HG02970 (cell line): ENCODE measurements around the gene FXYD6.

ENCODE experiments used
- ATAC-seq: cut with Tn5 transposase; IDR thresholded peaks from one replicate; pipeline ENCODE4 v1.9.1; 2021; ENCODE audit warnings: mild to moderate bottlenecking, moderate library complexity, moderate number of reproducible peaks; ENCODE audit not compliant: unreplicated experiment, low FRiP score

Gene FXYD6

DNA sequence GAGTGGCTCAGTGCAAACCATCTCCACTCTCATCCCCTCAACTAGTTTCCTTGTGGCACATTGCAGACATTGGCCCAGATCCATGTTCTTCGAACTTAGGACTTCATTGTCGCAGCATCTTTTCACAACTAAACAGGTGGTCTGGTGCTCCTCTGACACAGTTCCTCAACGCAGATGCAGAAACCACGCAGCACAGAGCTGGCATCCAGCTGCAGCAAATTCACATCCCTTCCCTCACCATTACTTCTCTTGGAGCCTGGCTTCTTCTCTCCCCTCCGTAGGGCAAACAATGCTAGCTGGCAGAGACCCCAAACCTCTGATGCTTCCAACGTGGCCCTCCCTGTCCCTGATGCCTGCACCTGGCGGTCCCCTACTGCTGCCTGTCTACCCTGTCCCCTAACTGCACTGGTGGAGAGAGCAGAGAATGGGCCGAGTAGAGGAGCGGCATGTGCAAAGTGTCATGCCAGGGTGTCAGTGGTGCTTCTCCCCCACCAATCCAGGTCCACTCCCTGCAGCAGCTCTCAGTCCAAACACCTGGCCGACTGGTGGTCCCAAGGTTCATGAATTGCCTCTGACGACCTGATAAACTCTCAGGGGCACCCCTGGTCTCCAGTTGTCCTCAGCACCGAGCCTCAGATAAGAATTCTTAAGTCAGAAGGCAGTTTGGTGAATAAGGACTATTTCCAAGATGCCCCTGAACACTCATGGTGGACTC lies 34.6 kb upstream of the FXYD6 start:
- ATAC-seq, result no peak

DNA sequence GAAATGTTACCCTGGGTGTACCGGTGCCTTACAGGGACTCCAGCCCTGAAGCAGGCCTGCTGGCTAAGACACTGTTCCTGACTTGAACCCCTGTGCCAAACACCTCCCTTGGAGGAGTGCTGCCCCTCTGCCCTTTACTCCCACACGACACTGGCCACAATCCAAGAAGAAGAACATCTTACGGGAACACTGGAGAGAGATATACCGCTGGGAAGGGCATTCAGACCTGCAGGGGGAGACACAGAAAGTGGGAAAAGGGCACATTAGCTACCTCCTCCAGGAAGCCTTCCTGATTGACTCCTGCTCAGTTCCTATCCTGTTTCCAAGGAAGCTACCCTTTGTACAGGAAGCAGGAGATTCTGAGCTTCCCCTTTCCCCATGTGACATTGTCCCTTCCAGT lies 34.1 kb upstream of the FXYD6 start:
- ATAC-seq, result no peak

DNA sequence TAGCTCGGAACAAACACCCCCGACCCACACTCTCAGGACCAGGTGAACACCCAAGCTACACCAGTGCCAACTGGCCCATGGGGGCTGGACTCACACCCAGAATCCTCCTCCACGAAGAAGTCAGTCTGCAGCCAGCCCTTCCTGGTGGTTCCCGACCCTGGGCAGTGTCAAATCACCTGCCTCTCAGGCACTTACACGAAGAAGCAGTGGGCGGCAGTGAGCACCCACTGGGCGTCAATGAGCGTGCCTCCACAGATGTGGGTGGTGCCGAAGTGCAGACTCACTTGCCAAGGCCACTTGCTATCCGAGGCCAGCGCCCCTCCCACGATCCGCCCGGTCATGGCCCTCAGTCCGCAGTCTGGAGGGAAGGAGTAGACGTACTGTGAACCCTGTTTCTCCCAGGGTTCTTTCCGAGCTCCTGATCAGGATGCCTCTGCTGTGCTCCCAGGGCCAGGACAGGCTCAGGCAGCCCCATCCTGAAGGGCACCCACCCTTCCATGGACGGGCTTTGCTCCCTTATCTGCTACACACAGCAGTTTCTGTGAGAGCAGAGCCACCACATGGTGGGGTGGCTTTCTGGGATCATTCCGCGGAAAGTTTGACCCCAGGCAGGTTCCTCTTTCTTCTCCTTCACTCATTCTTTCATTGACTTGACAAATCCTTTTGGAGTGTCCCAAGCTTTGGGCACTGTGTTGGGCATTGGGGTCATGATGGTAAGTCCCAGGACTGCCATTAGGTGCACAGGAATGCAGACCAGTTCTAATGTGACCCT lies 33.3 kb upstream of the FXYD6 start:
- ATAC-seq, result no peak

DNA sequence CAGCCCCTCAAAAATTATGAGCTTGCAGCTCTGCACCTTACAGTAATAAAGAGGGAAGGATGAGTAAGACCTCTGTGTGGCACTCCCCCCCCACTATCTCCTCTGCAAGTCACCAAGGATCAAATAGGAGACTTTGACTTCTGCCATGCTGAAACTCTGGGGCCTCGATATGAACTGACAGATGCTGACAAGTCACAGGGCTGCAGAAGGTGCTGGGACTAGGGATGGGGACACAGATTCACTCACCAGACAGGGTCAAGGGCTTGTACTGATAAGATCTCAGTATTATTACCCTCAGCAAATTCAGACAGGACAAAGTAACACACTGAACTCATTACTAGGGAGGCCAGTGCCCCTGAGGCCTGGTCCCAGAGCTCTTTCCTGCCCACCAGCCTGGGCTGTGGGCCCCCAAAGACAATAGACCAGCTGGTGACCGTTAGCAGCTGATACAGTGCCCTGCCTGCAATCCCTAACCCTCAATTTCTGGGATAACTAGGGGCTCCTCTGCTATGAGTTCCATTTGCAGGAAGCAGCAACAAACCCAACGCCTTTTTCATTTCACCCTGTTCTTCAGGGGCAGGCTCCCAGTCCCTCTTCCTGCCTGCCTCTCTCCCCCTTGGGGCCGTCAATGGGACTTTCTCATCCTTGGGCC lies 32.6 kb upstream of the FXYD6 start:
- ATAC-seq, result no peak

DNA sequence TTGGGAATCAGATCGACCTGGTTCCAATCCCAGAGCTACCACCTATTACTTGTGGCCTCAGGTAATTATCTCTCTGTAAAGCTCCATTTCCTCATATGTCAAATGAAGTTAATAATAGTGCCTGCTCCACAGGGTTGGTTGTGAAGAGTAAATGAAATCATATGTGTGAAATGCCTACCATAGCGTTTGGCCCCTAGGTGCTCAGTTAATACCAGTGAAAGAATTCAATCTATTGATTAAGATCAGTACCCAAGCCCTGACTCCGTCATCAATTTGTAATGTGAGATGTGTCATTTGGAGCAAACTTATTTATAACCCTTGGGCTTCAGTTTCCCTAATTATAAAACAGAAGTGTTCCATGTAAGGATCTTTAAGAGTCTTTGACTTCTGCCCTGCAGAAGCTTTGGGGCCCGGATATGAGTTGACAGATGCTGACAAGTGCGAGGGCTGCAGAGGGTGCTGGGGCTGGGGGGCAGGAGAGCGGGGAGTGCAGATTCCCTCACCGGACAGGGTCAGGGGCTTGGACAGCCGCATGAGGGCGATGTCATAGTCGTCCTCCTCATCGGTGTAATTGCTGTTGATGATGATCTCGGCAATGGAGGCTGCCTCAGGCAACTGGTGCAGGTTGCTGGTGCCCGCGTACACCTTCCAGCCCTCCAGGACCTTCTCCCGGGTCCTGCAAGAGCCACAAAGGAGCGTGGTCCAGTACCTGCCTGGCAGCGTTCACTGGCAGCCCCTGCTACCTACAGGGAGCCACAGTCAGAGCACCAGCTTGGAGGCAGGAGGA lies 31.8 kb upstream of the FXYD6 start:
- no peak for ATAC-seq

DNA sequence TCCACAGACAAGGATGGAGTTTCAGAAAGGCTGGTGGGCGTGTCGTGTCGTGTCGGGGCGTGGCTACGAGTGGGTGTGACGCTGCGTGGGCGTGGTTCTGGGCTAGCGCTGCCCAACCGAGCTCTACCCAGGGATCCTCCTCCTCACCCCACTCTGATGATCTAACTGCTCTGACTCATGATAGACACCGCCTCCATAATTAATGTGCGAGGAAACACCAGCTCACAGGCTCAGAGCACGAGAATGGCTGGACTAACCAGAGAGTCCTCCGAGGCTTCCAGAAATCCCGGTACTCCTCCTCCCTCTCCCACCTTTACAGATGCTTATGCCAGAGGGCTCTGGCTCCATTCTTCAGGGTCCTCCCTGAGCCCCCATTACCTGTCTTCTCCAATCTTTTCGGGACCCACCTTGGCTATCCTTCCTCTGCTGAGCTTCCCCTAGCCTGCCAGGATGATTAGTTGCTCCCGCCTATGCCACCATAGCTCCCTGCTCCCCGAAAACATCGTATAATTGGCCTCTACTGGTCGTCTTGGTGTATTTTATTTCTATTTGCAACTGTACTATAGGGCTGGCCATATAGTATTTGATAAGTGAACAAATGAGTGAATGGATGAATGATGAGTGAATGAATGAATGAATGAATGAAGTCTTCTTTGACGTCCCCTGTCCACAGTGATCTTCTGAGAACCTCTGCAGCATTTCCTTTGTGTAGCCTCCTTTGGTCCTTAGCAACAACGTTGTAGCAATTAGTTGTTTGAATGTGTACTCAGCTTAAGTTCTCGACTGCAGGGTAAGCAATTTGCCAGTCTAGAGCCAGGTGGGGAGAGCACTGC lies 31.0 kb upstream of the FXYD6 start:
- ATAC-seq, result no peak

DNA sequence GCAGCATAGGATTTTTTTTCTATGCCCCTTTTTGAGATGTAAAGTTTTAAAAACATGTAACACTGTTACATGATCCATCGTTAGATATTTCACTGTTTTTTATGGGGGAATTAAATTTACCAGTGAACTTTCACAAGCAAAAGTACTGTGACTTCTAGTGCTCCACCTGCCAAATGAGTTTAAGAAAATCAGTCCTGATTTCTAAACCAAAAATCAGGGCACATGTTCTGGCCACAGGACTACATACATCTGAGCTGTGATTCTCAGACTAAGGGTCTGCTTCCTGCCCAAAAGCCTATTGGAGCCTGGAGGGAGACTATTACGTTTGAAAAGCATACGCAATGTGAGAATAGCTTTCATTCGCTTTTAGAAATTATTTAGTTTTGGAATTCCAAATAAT lies 30.3 kb upstream of the FXYD6 start:
- ATAC-seq, result no peak

DNA sequence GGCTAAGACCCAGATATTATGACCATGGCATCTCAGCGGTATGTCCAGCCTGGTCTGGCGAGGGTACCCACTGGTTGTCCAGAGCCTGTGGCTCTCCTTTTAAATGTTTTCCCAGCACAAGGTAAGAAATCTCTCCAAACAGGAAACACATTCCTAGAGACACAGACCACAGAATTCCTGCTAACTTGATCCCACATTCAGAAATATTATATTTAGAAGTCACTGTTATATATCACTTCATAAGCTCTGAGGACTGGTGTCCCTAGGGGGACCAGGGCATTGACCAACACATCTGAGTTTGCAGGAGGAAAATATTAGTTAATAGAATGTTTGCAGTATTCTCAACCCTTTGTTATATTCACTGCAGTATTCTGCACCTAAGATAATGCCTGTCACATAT lies 29.7 kb upstream of the FXYD6 start:
- ATAC-seq, result no peak

DNA sequence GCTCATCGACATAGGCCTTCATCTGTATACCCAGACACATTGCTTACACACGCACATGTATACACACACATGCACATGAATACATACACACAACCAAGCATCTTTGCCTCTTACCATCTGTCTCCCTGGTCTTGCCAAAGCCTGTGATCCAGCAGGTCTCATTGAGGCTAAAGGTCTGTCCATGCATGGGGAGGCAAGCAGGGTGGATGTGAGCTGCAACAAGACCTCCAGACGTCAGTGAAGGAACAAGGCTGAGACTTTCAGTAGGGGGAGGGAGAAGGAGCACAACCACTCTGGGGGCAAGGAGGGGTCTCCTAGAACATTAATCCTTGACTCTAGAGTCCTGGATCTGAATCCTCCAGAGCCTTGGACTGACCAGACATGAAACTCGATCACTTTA lies 29.1 kb upstream of the FXYD6 start:
- ATAC-seq, result no peak

DNA sequence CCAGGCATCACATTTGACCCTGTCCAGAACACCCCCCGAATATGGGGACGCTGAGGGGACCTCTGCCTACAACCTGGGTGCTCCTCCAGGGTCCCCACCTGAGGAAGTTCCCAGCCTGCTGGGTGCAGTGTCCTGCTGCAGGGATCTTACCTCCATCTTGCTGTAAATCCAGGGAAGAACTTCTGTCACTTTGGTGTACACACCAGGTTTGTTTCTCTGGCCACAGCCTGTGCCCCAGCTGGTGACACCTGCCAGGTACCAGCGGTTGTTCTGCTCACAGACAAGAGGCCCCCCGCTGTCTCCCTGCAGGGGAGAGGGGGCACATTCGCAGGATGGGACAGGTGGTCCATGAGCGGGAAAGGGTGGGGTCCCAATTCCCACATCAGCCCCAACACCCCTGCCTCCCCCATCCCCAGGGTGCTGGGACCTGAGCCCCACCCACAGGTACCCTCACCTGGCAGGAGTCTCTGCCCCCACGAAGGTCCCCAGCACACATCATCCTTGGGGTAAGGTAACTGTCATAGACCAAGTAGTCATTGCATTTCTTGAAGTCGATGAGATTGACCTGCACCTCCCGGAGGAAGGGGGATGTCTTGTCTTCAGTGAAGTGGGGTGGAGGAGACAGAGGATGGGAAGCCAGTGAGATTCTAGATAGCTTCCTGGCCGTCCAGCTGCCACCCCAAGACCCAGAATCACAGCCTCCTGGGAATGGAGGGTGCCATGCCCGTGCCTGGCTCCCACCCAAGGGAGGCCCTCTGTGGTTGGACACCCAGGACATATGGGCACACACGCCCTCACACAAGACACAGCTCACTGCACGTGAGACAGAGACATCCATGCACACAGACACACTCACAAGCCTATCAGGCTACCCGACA lies 27.3 kb upstream of the FXYD6 start:
- ATAC-seq, result no peak

DNA sequence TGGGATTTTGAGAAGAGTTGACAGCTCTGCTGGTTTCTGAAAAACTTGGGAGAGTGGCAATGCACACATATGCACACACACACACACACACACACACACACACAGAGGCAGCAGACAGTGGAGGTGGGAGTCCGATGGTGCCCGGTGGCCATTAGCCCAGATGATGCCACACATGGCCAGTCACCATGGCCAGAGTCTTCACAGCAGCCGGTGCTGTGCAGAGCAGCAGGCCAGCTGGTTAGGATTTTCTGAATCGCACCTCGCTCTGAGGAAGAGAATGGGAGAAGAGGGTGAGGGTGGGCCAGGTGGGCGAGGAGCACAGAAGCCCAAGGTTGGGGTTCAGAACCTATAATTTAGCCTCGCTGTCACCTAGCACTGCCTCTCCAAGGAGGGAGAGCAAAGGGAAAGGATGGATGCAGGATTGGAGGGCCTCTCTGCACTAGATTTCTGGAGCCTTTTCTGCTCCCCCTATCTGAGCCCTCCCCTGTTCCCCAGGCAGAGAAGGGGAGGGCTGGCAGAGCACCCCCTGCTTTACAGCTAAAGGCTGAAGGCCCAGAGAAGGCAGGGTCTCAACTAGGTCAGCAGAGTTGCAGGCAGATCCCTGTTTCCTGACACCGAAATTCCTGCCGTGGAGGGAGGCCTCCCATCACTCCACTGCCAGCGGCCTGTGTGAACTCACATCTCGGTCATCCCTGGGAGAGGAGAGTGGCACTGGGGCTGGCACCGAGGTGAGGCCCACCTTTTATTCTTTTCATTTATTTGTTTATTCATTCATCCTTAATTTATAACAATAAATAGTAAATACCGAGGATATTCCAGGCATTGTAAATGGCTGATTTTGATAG lies 25.8 kb upstream of the FXYD6 start:
- no peak for ATAC-seq

DNA sequence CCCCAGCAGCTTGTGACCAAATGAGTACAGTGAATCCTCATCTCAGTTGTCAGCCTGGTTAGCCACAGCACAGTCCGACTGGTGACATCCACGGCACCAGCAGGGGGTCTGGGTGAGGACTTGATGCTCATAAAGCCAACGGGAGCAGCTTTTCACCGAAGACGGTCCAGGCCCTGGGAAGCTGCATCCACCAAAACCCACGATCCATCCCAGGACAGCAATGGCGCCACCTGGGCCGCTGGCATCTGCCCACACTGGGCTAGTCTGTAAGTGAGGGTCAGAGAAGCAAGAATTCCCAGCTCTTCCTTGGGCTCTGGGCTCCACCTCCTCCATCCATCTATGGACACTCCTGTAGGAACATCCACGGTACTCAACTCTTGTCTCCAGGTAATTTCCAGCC lies 25.1 kb upstream of the FXYD6 start:
- no peak for ATAC-seq

DNA sequence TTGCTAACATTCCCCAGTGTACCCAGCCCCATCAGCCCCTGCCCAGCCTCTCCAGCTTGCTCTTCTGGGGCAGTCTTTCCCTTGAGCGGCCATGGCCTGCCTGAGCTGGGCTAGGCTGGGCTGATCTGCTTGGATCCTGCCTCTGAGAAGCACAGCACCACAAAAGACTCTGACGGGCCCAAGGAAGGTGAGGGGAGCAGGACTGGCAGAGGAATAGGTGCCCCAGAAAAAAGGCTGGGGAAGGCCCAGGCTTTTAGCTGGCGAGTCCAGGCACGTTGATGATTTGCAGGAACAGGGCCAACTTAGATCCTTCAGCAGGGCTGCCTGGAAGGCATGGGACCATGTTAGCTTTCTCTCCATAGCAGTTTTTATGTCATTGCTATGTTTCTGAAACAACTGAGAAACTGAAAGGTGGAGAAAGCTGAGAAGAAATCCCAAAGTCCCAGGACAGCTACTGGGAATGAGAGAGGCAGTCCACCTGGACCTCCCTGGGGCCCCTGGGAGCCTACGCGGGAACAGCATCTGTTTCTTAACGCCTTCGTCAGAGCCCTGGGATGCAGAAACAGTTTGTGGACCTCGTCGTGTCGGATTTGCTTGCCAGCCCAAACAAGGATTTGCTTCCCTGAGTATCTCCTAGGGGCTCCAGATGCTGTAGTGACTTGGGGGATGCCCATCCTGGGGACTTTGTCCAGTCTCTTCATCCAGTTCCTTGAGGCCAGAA lies 24.4 kb upstream of the FXYD6 start:
- no peak for ATAC-seq

DNA sequence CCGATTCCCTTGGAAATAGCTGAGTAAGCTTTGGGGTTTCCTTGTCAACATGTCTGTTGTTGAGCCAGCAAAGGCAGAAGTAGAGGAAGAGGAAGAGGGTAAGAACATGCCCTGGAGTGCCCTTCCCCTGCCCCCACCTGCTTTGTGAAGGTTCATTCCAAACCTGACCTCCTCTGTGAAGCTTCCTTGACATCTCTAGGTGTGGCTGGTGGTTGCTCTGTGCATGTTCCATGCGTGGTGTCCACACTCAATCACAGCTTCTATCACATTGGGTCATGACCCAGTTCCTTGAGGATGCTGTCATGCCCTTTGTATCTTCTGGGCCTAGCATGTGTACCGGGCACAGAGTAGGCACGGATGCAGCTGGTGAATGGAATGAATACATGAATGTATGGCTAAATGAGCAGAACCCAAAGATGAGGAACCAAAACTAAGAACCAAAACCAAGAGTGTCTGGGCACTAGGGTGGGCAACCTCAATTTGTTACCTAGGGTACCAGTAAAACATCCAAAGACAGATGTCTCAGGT lies 23.7 kb upstream of the FXYD6 start:
- ATAC-seq, result no peak

DNA sequence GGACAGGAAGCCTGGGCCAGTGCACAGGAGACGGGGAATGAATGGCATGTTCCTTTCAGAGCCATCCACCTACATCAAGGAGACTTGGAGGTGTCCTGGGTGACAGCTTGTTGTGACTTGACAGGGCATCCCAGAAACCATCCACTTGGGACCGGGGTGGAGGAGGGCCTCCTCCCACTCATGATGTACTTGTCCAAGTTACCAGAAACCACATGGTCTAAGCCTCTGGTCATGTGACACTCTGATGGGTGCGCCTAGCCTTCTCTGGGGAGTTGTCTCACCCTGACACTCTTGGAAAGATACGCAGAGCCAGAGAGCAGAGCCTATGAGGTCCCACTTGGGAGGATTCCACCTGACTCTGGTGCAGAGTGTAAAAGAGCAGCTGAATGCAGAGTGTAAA lies 21.6 kb upstream of the FXYD6 start:
- ATAC-seq, result no peak

DNA sequence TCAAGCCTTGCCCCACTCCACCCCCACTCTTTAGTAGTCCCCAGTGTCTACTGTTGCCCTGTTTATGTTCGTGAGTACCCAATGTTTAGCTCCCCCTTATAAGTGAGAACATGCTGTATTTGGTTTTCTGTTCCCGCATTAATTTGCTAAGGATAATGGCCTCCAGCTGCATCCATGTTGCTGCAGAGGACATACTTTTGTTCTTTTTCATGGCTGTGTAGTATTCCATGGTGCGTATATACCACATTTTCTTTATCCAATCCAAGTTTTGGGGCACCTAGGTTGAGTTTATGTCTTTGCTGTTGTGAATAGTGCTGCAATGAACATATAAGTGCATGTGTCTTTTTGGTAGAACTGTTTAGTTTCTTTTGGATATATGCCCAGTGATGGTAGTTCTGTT lies 16.2 kb upstream of the FXYD6 start:
- no peak for ATAC-seq

DNA sequence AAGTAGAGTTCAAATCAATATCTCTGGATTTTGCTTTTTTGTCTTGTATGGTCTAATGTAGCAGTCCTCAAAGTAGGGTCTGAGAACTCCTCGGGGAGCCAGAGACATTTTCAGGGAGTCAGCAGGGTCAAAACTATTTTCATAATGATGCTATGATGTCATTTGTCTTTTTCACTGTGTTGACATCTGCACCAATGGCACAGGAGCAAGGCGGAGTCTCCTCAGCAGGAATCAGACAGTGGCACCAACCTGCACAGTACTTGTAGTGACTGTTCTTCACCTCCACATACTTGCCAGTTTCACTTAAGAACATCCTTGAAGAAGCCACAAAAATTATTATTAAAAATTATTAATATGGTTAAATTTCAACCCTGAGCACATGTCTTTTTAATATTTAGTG lies 14.9 kb upstream of the FXYD6 start:
- no peak for ATAC-seq
